ENCODE measurements around the gene AXIN1.

DNA sequence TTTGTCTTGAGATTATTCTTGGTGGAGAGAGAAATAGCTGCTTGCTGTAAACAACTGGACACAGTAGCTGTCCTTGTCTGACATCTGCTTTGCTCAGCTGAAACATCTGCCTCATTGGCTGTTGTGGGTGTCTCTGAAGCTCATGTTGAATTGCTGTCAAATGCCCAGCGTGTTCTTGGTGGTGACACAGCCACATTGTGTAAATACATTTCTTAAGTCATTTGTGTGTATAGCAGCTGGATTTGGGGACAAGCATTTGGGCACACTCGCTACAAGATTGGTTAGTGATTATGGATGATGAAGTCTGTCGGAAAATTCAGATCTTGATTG, 112.6 kb downstream of the AXIN1 start:
- TF ChIP-seq, protein P1, sequence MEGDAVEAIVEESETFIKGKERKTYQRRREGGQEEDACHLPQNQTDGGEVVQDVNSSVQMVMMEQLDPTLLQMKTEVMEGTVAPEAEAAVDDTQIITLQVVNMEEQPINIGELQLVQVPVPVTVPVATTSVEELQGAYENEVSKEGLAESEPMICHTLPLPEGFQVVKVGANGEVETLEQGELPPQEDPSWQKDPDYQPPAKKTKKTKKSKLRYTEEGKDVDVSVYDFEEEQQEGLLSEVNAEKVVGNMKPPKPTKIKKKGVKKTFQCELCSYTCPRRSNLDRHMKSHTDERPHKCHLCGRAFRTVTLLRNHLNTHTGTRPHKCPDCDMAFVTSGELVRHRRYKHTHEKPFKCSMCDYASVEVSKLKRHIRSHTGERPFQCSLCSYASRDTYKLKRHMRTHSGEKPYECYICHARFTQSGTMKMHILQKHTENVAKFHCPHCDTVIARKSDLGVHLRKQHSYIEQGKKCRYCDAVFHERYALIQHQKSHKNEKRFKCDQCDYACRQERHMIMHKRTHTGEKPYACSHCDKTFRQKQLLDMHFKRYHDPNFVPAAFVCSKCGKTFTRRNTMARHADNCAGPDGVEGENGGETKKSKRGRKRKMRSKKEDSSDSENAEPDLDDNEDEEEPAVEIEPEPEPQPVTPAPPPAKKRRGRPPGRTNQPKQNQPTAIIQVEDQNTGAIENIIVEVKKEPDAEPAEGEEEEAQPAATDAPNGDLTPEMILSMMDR (IDR thresholded peaks at IDR 0.05), result no peak
- no peak for TF ChIP-seq POLR2AphosphoS5 (IDR thresholded peaks at IDR 0.05)
- TF ChIP-seq POLR2A (IDR thresholded peaks at IDR 0.05), result no peak
